HG03095 (cell line): ENCODE measurements around the gene TMPRSS13.
"Not testable (repeated sequence)": the region's sequence is repeated elsewhere in the genome, so short reads cannot be mapped to it uniquely, and the experiment has no call there.

ENCODE experiments used
- ATAC-seq: cut with Tn5 transposase; IDR thresholded peaks from one replicate; pipeline ENCODE4 v1.9.1; 2021; ENCODE audit warnings: moderate library complexity; ENCODE audit not compliant: unreplicated experiment

Gene TMPRSS13

GRCh38 chr11:117875382-117876058 lies 53.7 kb downstream of the TMPRSS13 start:
- ATAC-seq: no peak

GRCh38 chr11:117874910-117875381 lies 54.3 kb downstream of the TMPRSS13 start:
- ATAC-seq: no peak

- no peak for ATAC-seq
These were observed 54.8 kb downstream of the TMPRSS13 start for GRCh38 chr11:117874253-117874909.

- ATAC-seq: no peak
These were observed 55.4 kb downstream of the TMPRSS13 start for GRCh38 chr11:117873828-117874125.

GRCh38 chr11:117872975-117873827 lies 56.0 kb downstream of the TMPRSS13 start:
- ATAC-seq: no peak

GRCh38 chr11:117872420-117872961 lies 56.7 kb downstream of the TMPRSS13 start:
- ATAC-seq: no peak

GRCh38 chr11:117871784-117872183 lies 57.4 kb downstream of the TMPRSS13 start:
- ATAC-seq: no peak

- no peak for ATAC-seq
These were observed 58.0 kb downstream of the TMPRSS13 start for GRCh38 chr11:117871160-117871559.

- no peak for ATAC-seq
These were observed 58.9 kb downstream of the TMPRSS13 start for GRCh38 chr11:117870103-117870952.

GRCh38 chr11:117869604-117870003 lies 59.6 kb downstream of the TMPRSS13 start:
- ATAC-seq: no peak

GRCh38 chr11:117868815-117869561 lies 60.2 kb downstream of the TMPRSS13 start:
- no peak for ATAC-seq

- no peak for ATAC-seq
These were observed 61.1 kb downstream of the TMPRSS13 start for GRCh38 chr11:117868088-117868487.

GRCh38 chr11:117866526-117866925 lies 62.7 kb downstream of the TMPRSS13 start:
- ATAC-seq: no peak

GRCh38 chr11:117865546-117865945 lies 63.7 kb downstream of the TMPRSS13 start:
- ATAC-seq: not testable (repeated sequence)

- ATAC-seq: no peak
These were observed 65.8 kb downstream of the TMPRSS13 start for GRCh38 chr11:117863383-117863782.

- no peak for ATAC-seq
These were observed 66.4 kb downstream of the TMPRSS13 start for GRCh38 chr11:117862753-117863152.

GRCh38 chr11:117862019-117862725 lies 67.0 kb downstream of the TMPRSS13 start:
- no peak for ATAC-seq

GRCh38 chr11:117861151-117862018 lies 67.8 kb downstream of the TMPRSS13 start:
- no peak for ATAC-seq
